CMK (cell line): ENCODE results near the gene CAMKK2.
A peak's percentile ranks its signal among the peaks of the same experiment; 100 is the strongest.
"Not testable (repeated sequence)": the region's sequence is repeated elsewhere in the genome, so short reads cannot be mapped to it uniquely, and the experiment has no call there.

Source experiments
- DNase-seq: peaks from one replicate; pipeline ENCODE4 v3.0.0-alpha.2; 2010; ENCODE audit warnings: low read depth

The CAMKK2 gene

DNA sequence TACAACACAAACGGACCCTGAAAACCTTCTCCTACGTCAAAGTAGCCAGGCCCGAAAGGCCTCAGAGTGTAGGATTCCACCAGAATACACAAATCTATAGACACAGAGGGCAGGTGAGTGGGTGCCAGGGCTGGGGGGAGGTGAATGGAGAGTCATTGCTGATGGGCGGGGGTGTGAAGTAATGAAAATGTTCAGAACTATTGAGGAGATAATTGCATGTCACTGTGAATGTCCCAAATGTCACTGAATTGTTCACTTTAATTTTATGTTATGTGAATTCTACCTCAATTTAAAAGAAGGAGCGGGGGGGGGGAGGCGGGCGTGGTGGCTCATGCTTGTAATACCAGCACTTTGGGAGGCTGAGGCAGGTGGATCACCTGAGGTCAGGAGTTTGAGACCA, 50.6 kb downstream of the CAMKK2 start:
- no peak for DNase-seq

DNA sequence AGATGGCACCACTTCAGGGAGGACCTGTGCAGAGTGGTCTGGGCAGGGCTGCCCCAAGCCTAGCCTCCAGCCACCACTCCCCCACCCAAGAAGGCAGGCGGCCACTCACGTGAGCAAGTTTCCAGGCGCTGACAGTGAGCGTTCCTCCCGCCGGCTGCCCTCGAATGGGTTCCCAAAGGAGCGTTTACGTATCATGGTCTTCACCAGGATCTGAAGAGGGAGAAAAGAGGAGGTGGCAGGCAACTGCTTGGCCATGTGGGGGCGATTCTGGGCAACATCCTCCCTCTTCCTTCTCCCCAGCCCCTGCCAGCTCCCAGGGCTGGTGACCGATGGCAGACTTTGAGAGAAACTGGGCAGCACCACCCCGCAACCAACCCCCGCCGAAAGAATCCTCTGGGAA, 51.5 kb downstream of the CAMKK2 start:
- DNase-seq = no peak

DNA sequence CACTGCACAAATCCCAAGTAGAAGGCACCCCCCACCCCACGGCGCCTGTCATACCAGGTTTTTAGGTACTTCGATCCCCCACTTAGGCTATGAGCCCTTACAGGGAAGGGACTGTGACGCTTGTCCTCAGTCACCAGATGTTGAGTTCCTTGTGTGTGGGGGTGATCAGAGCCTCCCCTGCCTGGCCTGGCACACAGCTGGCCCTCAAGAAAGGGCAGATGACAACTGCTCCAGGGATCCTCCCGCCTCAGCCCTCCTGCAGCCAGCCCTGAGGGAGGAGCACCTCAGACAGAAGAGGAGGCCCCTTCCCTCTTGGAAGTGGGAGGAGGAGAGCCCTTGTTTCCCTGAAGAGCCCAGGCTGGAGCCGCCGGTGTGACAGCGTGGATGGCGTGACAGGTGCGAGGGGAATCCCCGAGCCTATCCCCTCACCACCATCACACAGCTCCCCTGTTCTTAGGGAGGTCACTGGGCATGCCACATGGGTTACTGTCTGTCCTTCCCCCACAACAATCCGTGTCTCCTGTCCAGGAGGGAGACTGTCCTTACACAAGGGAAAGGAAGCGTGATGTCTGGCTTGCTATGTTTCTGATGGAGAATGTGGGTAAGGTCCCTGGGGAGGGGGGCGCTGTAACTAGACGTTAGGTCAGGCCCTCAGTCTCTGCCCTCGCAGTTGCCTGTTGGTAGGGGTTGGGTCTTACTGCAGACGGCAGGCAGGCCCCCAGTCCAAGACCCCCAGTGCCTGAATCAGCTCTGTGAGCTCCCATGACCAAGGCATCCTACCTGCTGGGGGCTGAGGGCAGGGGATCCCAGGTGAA, 55.1 kb downstream of the CAMKK2 start:
- no peak for DNase-seq

DNA sequence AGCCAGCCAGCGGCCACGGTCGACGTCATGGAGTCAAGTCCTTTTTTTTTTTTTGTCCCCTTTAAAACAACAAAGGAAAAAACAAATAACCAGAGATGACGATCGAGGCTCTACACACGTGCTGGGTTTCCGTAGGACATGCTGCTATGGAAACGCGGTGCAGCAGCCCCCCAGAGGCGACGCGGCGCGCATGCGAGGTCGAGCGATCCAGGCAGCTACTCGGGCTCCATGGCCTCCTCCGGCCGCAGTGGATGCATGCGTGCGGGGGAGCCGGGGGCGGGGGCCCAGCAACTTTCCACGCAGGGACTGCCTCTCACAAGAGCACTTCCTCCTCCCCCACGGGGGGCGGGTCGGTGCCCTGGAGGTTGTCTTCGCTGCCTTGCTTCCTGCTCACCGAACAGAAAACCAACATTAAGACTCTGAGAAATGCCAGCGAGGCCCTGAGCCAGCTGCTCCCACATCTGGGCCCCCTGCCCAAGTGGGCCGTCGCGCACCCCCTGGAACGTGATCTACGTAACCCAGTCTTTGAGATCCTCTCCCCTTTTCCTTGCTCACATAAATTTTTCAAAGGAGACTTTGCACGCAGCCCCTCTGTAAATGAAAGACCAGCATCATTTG, 55.9 kb downstream of the CAMKK2 start:
- DNase-seq = no peak

DNA sequence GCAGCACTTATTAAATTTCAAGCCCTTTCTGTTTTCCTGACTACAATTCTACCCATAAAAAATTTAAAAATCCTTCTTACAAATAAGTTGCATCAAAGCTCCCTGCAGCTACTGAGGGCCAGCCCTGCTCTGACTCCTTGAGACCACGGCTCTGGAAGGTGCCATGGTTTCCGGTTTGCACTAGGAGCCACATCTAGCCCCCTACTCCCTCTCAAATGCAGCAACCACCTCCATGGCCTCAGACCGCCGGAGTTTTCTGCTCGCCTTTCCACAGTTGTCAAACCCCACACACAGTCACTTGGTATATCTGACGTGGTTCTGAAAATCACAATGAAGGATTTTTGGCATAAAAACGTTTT, 56.5 kb downstream of the CAMKK2 start:
- DNase-seq = no peak

DNA sequence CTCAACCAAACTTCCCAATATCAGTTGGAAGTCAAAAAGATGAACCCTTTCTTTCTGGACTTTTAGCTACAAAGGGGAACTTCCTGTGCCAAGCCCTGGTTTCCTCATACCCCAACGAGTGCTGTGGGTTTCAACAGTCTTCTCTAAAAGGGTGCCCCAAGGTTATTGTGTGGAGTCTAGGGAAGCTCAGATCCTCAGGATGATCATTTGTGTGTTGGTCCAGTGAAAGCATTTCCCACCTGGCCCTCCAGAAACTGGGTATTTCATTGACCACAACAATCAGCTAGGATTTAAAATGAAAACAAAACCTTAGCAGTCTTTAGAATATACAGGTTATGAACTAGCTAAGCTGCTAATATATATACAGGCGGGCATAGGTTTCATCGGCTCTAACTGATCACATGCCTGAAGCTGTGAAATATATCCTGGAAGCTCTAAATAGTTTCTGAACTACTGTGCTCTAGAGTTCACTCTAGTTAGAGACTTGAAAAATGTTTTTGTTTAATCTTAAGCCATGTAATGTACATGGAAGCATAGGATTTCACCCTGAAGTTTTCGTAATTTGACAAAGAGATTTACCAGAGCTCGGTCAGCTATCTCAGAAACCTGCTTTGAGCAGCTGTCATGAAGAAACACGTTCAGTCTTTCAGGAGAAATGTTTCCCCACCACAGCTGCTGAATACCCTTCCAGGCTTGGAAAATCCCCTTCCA, 57.0 kb downstream of the CAMKK2 start:
- no peak for DNase-seq

DNA sequence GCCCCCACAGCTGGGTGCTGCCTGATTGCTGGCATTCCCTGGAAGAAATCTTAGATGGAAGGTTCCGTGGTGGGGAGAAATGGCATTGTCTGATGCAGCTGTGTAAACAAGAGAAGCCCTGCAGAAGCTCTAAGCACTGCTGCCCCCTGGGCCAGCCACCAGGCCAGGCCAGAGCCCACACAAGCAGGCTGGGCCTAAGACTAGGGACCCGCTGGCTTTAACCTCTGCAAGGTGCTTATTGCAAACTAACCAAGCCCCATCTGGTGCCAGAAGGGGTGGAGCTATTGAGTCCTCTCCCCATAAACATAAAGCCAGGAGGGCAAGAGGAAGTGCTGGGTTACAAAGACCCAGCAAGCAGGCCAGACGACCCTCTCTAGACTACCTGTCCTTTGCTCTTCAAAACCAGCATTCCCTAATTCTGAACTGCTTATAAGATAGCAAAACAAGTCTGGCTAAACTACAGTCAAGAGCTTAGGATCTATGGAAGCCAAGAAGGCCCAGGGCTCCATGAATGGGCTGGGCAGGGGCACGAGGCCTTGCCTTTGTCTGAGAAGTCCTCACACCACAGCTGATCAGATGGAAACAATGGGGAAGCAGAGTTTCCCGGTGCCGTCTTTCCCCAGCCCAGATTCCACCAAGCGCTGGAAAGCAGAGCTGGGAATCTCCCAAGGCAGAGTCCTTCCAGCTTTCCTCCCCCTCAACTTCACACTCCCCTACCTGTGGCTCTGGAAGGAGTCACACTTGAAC, 57.7 kb downstream of the CAMKK2 start:
- DNase-seq = no peak

DNA sequence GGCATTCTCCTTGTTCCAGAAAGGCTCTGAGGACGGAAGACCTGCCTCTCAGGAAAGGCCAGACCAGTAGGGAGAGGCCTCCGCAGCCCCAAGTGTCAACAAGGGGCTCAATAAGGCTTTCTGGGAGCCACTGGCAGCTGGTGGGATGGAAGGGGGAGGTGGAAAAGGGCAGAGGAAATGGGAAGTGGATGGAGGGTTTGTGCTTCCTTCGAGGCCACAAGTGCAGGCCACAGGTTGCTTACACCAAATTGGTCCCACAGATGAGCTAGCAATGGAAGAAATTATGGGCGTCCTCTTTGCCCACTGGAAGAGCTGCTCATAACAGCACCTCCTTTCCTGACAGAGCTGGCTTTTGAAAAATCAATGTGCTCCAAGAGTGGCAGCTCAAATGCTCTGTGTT, 58.4 kb downstream of the CAMKK2 start:
- no peak for DNase-seq

DNA sequence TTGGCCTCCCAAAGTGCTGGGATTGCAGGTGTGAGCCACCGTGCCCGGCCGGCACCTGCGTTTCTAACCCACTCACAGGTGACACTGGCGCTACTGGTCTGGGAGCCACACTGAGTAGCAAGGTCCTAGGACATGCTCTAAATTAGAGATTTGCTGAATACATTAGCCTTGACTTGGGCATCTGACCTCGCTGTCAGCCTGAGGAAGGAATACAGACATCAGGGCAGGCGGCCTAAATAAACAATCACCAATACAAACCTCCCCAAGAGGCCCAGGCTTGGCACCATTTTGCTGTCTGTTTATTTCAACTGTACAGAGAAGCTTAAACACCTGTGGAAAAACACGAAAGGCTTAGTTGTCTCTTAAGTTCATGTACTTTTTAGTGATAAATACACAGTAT, 59.1 kb downstream of the CAMKK2 start:
- DNase-seq = no peak

DNA sequence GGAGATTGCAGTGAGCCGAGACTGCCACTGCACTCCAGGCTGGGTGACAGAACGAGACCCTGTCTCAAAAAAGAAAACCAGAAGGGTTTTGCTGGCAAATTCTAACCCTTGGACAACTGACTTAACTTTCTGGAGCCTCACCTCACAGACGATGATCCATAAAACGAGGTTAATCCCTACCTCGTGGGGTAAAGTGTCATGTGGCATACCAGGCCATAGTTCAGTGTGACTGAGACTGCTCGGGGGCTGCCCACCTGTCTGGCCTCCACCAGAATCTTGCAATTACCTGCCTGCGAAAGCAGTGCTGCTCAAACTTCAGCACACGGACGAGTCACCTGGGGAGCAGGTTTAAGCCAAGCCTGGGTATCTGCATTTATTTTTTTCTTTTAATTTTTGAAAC, 59.7 kb downstream of the CAMKK2 start:
- no peak for DNase-seq

DNA sequence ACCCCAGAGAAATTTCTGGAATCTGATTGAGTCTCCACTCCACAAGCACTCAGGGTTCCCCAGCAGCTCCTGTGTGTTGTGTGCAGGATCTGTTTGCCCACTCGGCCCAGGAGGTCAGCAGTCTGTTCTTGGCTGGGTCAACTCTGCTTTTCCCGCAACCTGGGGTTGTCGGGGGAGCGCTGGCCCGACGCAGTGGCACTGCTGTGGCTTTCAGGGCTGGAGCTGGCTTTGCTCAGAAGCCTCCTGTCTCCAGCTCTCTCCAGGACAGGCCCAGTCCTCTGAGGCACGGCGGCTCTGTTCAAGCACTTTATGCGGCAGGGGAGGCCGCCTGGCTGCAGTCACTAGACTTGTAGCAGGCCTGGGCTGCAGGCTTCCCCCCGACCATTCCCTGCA, 62.9 kb downstream of the CAMKK2 start:
- DNase-seq = no peak

DNA sequence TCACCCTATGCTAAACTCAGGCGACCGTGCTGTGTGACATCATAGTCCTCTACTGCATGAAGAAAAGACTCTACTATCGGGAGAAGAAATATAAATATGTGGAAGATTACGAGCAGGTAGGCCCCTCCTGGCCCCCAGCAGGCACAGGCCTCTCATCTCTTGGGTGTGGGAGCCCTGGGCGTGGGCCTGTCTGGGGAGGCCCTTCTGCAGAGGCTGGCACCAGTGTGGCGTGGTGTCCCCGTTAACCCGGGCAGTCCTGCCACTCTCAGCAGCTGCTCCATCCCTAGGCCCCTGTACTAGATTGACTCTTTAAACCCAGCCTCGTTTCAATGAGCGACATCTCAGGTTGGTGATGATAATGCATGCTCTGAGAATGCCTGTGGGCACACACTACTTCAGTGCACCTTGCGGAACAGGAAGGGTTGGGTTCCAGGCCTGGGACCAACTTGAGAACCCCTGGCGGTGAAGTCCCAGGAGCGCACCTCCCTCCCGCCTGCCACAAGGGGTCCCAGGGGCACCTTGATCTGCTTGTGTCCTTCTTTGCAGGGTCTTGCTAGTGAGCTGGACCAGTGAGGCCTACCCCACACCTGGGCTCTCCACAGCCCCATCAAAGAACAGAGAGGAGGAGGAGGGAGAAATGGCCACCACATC, 63.4 kb downstream of the CAMKK2 start:
- no peak for DNase-seq

DNA sequence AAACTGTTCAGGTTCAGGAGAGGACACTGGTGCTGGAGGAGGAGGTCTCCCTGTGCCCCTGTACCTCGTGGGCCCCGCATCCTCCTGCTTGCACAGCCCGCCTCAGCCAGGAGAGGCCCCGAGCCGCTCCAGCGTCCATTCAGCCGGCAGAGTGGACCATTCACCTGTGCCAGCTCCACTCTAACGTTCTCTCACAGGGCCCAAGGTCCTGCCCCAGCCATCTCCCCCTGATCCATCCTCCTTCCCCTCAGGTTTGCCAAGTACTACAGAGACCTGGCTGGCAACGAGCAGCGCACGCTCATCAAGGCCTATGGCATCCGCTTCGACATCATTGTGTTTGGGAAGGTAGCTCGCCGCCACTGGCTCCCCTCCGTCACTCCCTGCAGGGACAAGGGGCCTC, 64.3 kb downstream of the CAMKK2 start:
- DNase-seq = no peak

DNA sequence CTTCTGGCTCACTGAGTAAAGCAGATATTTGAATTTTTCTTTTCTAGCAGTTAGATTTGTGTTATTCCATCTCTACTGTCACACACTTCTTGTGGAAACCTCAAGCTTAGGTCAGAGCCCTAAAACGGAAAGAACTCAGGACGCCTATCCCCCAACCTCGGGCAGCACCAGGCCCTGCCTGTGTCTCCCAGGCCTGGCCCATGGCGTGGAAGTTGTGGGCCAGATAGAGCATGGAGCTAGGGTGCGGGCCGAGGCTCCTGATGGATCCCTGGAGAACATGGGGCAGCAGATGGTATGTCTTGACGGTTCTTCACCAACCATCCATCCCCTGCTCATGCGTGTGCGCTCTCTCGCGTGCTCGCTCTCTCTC, 66.0 kb downstream of the CAMKK2 start:
- no peak for DNase-seq

DNA sequence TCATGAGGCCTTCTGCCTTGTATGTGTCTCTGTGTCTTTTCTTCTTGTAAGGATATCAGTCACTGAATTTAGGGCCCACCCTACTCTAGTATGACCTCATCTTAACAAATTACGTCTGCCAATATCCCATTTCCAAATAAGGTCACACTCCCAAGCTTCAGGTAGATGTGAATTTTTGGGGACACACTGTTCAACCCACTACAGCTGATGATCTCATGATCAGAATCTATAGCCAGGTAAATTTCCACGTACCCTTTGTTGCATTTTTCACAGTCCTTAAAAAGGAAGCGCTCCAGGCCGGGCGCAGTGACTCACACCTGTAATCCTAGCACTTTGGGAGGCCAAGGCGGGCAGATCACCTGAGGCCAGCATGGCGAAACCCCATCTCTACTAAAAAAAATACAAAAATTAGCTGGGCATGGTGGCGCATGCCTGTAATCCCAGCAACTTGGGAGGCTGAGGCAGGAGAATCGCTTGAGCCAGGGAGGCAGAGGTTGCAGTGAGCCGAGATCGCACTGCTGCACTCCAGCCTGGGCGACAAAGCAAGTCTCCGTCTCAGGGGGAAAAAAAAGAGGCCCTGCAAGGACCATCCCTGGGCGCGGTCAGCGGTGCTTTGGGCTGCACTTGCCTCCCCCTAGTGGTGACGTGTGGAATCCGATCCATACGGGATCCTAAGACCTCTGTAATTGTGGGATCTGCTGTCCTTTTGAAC, 66.5 kb downstream of the CAMKK2 start:
- peak; percentile 65 for DNase-seq

DNA sequence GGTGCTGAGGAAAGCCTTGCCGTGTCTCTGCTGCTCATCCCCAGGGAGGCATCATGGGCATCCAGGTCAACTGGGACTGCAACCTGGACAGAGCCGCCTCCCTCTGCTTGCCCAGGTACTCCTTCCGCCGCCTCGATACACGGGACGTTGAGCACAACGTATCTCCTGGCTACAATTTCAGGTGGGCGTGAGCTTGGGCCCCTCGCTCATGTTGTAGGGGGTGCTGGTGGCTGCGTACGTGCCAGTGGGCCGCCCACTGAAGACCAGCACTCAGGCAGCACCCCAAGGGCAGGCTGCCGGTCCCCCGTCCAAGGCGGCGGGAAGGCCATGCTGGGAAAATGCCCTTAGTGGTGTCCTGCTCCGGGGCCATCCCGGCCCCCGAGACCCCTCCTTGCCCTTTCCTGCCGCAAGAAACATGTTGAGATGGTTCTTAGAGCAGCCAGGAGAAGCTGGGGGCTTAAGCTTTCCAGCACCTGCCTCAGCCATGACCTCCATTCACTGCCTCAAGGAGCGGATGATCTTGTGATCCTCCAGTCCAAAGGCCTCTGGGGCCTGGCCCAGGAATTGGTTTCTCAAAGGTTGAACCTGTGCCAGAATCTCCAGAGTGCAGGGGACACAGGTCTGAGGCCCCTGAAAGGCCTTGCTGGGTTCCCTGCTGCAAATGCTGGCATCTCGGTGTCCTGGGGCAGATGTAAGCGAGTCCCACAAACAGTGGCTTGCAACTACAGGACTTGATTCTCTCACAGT, 67.4 kb downstream of the CAMKK2 start:
- no peak for DNase-seq

DNA sequence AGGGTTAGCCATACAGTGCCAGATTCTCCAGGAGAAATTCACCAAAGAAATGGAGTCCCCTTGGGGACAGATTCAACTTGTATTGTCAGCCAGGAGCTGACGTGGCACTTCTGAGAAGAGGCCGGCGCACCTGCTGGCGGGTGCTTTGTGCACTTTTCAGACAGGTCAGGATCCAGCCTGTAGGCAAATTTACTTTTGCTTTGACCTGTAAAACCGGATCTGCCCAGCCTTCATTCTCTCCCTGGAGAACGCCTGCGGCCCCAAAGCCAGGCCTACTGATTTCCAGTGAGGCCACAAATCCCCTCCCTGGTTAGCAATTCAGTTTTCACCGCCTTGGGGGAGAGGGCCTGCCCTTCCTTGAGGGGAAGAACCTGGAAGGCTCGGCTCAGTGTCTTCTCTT, 69.2 kb downstream of the CAMKK2 start:
- DNase-seq = no peak

DNA sequence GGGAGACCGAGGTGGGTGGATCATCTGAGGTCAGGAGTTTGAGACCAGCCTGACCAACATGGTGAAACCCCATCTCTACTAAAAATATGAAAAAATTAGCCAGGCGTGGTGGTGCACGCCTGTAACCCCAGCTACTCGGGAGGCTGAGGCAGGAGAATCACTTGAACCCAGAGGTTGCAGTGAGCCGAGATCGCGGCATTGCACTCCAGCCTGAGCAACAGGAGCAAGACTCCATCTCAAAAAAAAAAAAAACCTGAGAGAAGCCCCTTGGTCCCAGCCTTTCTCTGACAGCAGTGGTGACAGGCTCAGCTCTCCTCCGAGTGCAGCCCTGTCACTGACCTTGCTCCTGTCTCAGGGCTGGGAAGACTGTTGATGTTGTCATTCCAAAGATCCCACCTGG, 69.6 kb downstream of the CAMKK2 start:
- DNase-seq = not testable (repeated sequence)

DNA sequence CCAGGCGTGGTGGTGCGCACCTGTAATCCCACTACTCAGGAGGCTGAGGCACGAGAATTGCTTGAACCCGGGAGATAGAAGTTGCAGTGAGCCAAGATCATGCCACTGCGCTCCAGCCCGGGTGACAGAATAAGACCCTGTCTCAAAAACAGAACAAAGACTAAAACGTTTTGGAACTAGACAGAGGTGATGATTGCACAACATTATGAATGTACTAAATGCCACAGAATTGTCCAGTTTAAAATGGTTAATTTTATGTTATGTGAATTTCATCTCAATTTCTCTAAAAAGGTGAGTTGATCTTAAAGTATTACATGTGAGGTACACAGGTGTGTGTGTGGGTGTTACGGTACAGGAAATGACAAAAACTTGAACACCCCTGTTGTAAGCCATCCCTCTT, 70.1 kb downstream of the CAMKK2 start:
- no peak for DNase-seq

DNA sequence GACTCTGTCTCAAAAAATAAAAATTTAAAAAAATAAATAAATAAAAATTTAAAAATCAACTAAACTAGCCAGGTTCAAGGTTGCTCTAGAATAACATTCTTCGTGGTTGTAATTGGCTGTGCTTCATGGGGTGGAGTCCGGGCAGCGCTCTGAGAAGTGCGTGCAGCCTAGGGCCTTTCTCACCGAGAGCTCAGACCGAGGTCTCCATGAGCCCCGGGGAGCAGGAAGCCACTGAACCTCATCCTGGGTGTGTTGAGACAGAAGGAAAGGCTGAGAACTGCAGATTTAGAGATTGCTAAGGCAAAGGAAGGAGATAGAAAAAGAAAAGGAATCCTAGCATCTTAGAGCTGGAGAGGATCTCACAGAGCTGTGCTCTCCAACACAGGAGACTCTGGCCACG, 71.9 kb downstream of the CAMKK2 start:
- no peak for DNase-seq
